ENCODE measurements around the gene MTCP1. TPM values are rescaled to one million over a fixed set of nuclear protein-coding genes. Genes with fewer than 3 reads are reported as not detected.

The MTCP1 gene
- total RNA-seq = 19.5 and 21.2 TPM in 2 replicates

- TF ChIP-seq CTCF (IDR thresholded peaks at IDR 0.05) = no peak
- Mint-ChIP-seq H3K4me3 (peak within 1 kb of the TSS; percentile 90), H3K36me3 (ENCODE audit: low read depth) (peaks cover 27% of the 10 kb centered on the region), H3K9me3 (no peaks in the 10 kb centered on the region), H3K27me3 (no peaks in the 10 kb centered on the region), H3K27ac (peak within 1 kb of the TSS; percentile 92), H3K4me1 (peaks cover 45% of the 10 kb centered on the region)
- DNase-seq = peak; percentile 74
- ATAC-seq (ENCODE audit: low read depth) = peak; percentile 83
- POLR2A ChIA-PET = interaction anchor here (1.0 to 1.5 kb wide), 2 partner anchors 44 to 145 kb away, joined by 3 to 14 read pairs (median 6); partner anchors contain the start of genes FUNDC2 and VBP1
- intact Hi-C loops (cut with micrococcal nuclease) = loop anchor here (1.0 to 5.0 kb wide), 3 partner anchors 14 to 89 kb away; no protein-coding TSS in a partner anchor
- CTCF ChIA-PET = interaction anchor here (1.0 kb wide), 1 partner anchor 44 kb away, joined by 3 read pairs; the partner anchor contains the start of gene FUNDC2
These were observed at the start of gene MTCP1, which contains the start of the genes BRCC3 and CMC4 for GRCh38 chrX:155070975-155071693. Gene MTCP1, minus strand, starts transcription at chrX:155071136. Its CDS starts 5,126 bp downstream, at chrX:155066010. Gene BRCC3, plus strand, starts transcription at chrX:155071508. Its CDS starts 20 bp downstream, at chrX:155071528. Gene CMC4, minus strand, starts transcription at chrX:155071136. Its CDS starts 7,113 bp downstream, at chrX:155064023.

- Mint-ChIP-seq H3K27ac (no peak overlapping the region), H3K9me3 (no peaks in the 10 kb centered on the region), H3K4me1 (peaks cover 13% of the 10 kb centered on the region), H3K4me3 (no peak overlapping the region), H3K36me3 (ENCODE audit: low read depth) (peaks cover 33% of the 10 kb centered on the region), H3K27me3 (no peaks in the 10 kb centered on the region)
- ChIA-PET POLR2A (no interaction called here), CTCF (interaction anchor here (0.9 kb wide), 1 partner anchor 102 kb away, joined by 3 read pairs; no protein-coding TSS in a partner anchor)
- DNase-seq (no peak), ATAC-seq (ENCODE audit: low read depth) (peak; percentile 61)
- no peak for TF ChIP-seq CTCF (IDR thresholded peaks at IDR 0.05)
- intact Hi-C loops (cut with micrococcal nuclease) = no loop called here
These were observed 44.4 kb upstream of the MTCP1 start for GRCh38 chrX:155115174-155115819.

GRCh38 chrX:155113097-155113496 lies 42.2 kb upstream of the MTCP1 start:
- peaks cover 16% of the 10 kb centered on the region for H3K4me1 Mint-ChIP-seq
- ATAC-seq (ENCODE audit: low read depth) = no peak
- H3K27ac Mint-ChIP-seq = no peak overlapping the region
- CTCF ChIA-PET = no interaction called here
- H3K9me3 Mint-ChIP-seq = no peaks in the 10 kb centered on the region
- H3K4me3 Mint-ChIP-seq = no peak overlapping the region
- intact Hi-C loops (cut with micrococcal nuclease) = no loop called here
- DNase-seq = no peak
- peaks cover 26% of the 10 kb centered on the region for H3K36me3 Mint-ChIP-seq (ENCODE audit: low read depth)
- no peaks in the 10 kb centered on the region for H3K27me3 Mint-ChIP-seq
- TF ChIP-seq CTCF (IDR thresholded peaks at IDR 0.05) = no peak
- POLR2A ChIA-PET = interaction anchor here (0.7 kb wide), 1 partner anchor 138 kb away, joined by 3 read pairs; no protein-coding TSS in a partner anchor

- H3K36me3 Mint-ChIP-seq (ENCODE audit: low read depth) = peaks cover 31% of the 10 kb centered on the region
- DNase-seq (no peak), ATAC-seq (ENCODE audit: low read depth) (no peak)
- ChIA-PET POLR2A (no interaction called here), CTCF (no interaction called here)
- TF ChIP-seq CTCF (IDR thresholded peaks at IDR 0.05) = no peak
- H3K4me3 Mint-ChIP-seq = no peak overlapping the region
- peaks cover 16% of the 10 kb centered on the region for H3K4me1 Mint-ChIP-seq
- H3K27me3 Mint-ChIP-seq = no peaks in the 10 kb centered on the region
- no peaks in the 10 kb centered on the region for H3K9me3 Mint-ChIP-seq
- intact Hi-C loops (cut with micrococcal nuclease) = no loop called here
- H3K27ac Mint-ChIP-seq = no peak overlapping the region
These were observed 41.2 kb upstream of the MTCP1 start for GRCh38 chrX:155112171-155112570.

GRCh38 chrX:155108427-155108826 lies 37.5 kb upstream of the MTCP1 start:
- H3K4me3 Mint-ChIP-seq = no peak overlapping the region
- DNase-seq = no peak
- intact Hi-C loops (cut with micrococcal nuclease) = no loop called here
- H3K9me3 Mint-ChIP-seq = no peaks in the 10 kb centered on the region
- ChIA-PET POLR2A (no interaction called here), CTCF (no interaction called here)
- H3K4me1 Mint-ChIP-seq = peaks cover 3% of the 10 kb centered on the region
- TF ChIP-seq CTCF (IDR thresholded peaks at IDR 0.05) = no peak
- peaks cover 32% of the 10 kb centered on the region for H3K36me3 Mint-ChIP-seq (ENCODE audit: low read depth)
- ATAC-seq (ENCODE audit: low read depth) = no peak
- H3K27me3 Mint-ChIP-seq = no peaks in the 10 kb centered on the region
- H3K27ac Mint-ChIP-seq = no peak overlapping the region

Data from activated B cell treated with CpG ODN at 0.5 μM for 24 hours (primary cell).